H1 (cell line): Measurements from ENCODE around the gene GULP1. TPM values are rescaled to one million over a fixed set of nuclear protein-coding genes. Genes with fewer than 3 reads are reported as not detected.

Experiments
- CTCF ChIA-PET: fragments of 300-600 bp; sonication (Branson Sonifier 250); formaldehyde crosslinking; loops from one replicate; lab custom pipeline; 2021; ENCODE audit not compliant: partially characterized antibody; lab: Charles Lee
- POLR2A ChIA-PET: fragments of 300-600 bp; sonication (Branson Sonifier 250); formaldehyde crosslinking; loops from one replicate; lab custom pipeline; 2021; ENCODE audit warnings: inconsistent platforms; ENCODE audit not compliant: partially characterized antibody; lab: Charles Lee
- DNase-seq, 2 experiments: peaks; one replicate each; pipeline versions ENCODE4 v3.0.0 to v3.0.0-alpha.2; 2010 to 2022; ENCODE audit warnings: low spot score in 2 of 2, low read depth in 1 of 2, mixed read lengths in 1 of 2
- FAIRE-seq: peaks from 2 replicates; lab custom pipeline; 2011; peaks lifted over from hg19 to GRCh38; lab: Jason Lieb, UNC
- H2AFZ ChIP-seq: 2 replicates; pipeline ENCODE4 v1.8.1; 2012; ENCODE audit warnings: low read length, inconsistent platforms
- H2AK5ac ChIP-seq: 2 replicates; pipeline ENCODE4 v1.6.1; 2013; ENCODE audit warnings: low read depth, low read length
- H2BK120ac ChIP-seq: replicated peaks from 2 replicates; pipeline ENCODE3; 2013; ENCODE audit warnings: low read depth, low read length, inconsistent platforms
- H2BK12ac ChIP-seq: 2 replicates; pipeline ENCODE4 v1.6.1; 2013; ENCODE audit warnings: low read depth, low read length
- H2BK15ac ChIP-seq: 2 replicates; pipeline ENCODE4 v1.6.1; 2013; ENCODE audit warnings: low read length
- H2BK20ac ChIP-seq: 2 replicates; pipeline ENCODE4 v1.6.1; 2013; ENCODE audit warnings: low read length
- H2BK5ac ChIP-seq: 2 replicates; pipeline ENCODE4 v1.6.1; 2013; ENCODE audit warnings: low read depth, low read length
- H3K14ac ChIP-seq: 2 replicates; pipeline ENCODE4 v1.6.1; 2013; ENCODE audit warnings: inconsistent platforms; ENCODE audit not compliant: insufficient read length
- H3K18ac ChIP-seq: 2 replicates; pipeline ENCODE4 v1.6.1; 2013; ENCODE audit warnings: low read length; ENCODE audit errors: extremely low read depth
- H3K23ac ChIP-seq: 2 replicates; pipeline ENCODE4 v1.6.1; 2013; ENCODE audit warnings: inconsistent platforms; ENCODE audit not compliant: insufficient read length
- H3K23me2 ChIP-seq: 2 replicates; pipeline ENCODE4 v1.6.1; 2013; ENCODE audit warnings: low read depth, low read length
- H3K27ac ChIP-seq: 2 replicates; pipeline ENCODE4 v1.6.1; 2011; ENCODE audit warnings: low read depth, low read length, inconsistent platforms
- H3K27me3 ChIP-seq, 4 experiments: replicated peaks in 1 of 4; 1 replicate in 1 of 4; 2 replicates in 3 of 4; pipeline versions ENCODE4 v1.6.1 to v1.8.1; 2011 to 2013; ENCODE audit warnings: low read length in 3 of 4, mild to moderate bottlenecking in 3 of 4, inconsistent platforms in 2 of 4, mixed read lengths in 2 of 4, moderate library complexity in 1 of 4; ENCODE audit not compliant: control insufficient read depth in 3 of 4, insufficient read depth in 3 of 4; ENCODE audit errors: extremely low read depth in 1 of 4
- H3K36me3 ChIP-seq, 4 experiments: 2 replicates each; pipeline versions ENCODE4 v1.6.1 to v1.8.1; 2011 to 2013; ENCODE audit warnings: mild to moderate bottlenecking in 4 of 4, low read length in 3 of 4, moderate library complexity in 2 of 4, control low read depth in 1 of 4, inconsistent platforms in 1 of 4; ENCODE audit not compliant: insufficient read depth in 4 of 4, control insufficient read depth in 2 of 4
- H3K4ac ChIP-seq: replicated peaks from 2 replicates; pipeline ENCODE3; 2013; ENCODE audit warnings: low read length, low read depth, mixed read lengths, inconsistent platforms; ENCODE audit not compliant: insufficient read length
- H3K4me1 ChIP-seq, 4 experiments: replicated peaks in 1 of 4; 1 replicate in 1 of 4; 2 replicates in 3 of 4; pipeline versions ENCODE4 v1.6.1 to v1.8.1; 2011 to 2013; ENCODE audit warnings: low read length in 3 of 4, inconsistent platforms in 2 of 4, mixed read lengths in 1 of 4; ENCODE audit not compliant: insufficient read depth in 4 of 4, control insufficient read depth in 3 of 4
- H3K4me2 ChIP-seq, 2 experiments: 2 replicates each; pipeline versions ENCODE4 v1.6.1 to v1.8.1; 2011 to 2013; ENCODE audit warnings: low read depth in 2 of 2, low read length in 2 of 2, control low read depth in 1 of 2, inconsistent platforms in 1 of 2, mild to moderate bottlenecking in 1 of 2; ENCODE audit not compliant: insufficient read depth in 1 of 2
- H3K4me3 ChIP-seq, 4 experiments: fragments of 200-600, 300-600 bp in 1 of 4; sonication (generic), shearing (Covaris generic), sonication (Bioruptor Twin) in 1 of 4; 2 replicates each; pipeline versions ENCODE4 v1.5.1 to v1.8.1; 2011 to 2016; ENCODE audit warnings: low read length in 4 of 4, low read depth in 3 of 4, control low read depth in 2 of 4, inconsistent platforms in 2 of 4, mild to moderate bottlenecking in 2 of 4, mixed read lengths in 1 of 4, moderate library complexity in 1 of 4; ENCODE audit not compliant: insufficient read depth in 2 of 4; ENCODE audit errors: extremely low read depth in 1 of 4
- H3K56ac ChIP-seq: replicated peaks from 2 replicates; pipeline ENCODE3; 2013; ENCODE audit warnings: low read depth, mild to moderate bottlenecking, mixed read lengths, low read length, inconsistent platforms; ENCODE audit not compliant: insufficient read length
- H3K79me1 ChIP-seq: 2 replicates; pipeline ENCODE4 v1.6.1; 2013; ENCODE audit warnings: low read depth, low read length, control low read depth
- H3K79me2 ChIP-seq, 2 experiments: 2 replicates each; pipeline versions ENCODE4 v1.6.1 to v1.8.1; 2012 to 2013; ENCODE audit warnings: low read length in 2 of 2, mild to moderate bottlenecking in 2 of 2, inconsistent platforms in 1 of 2; ENCODE audit not compliant: insufficient read depth in 2 of 2, control insufficient read depth in 1 of 2
- H3K9ac ChIP-seq, 4 experiments: replicated peaks in 1 of 4; 1 replicate in 1 of 4; 2 replicates in 3 of 4; pipeline versions ENCODE4 v1.6.1 to v1.8.1; 2011 to 2013; ENCODE audit warnings: low read depth in 3 of 4, low read length in 3 of 4, control low read depth in 2 of 4, mild to moderate bottlenecking in 2 of 4, moderate library complexity in 2 of 4, inconsistent platforms in 1 of 4; ENCODE audit errors: extremely low read depth in 1 of 4
- H3K9me3 ChIP-seq, 2 experiments: 2 replicates each; pipeline versions ENCODE4 v1.6.1 to v1.8.1; 2012 to 2013; ENCODE audit warnings: mild to moderate bottlenecking in 2 of 2, moderate library complexity in 2 of 2, control low read depth in 1 of 2, inconsistent platforms in 1 of 2, low read depth in 1 of 2, low read length in 1 of 2, mixed read lengths in 1 of 2; ENCODE audit not compliant: insufficient read depth in 2 of 2
- H4K20me1 ChIP-seq, 2 experiments: replicated peaks in 1 of 2; 2 replicates each; pipeline versions ENCODE3 to v1.8.1; 2011 to 2013; ENCODE audit warnings: inconsistent platforms in 2 of 2, low read length in 2 of 2, mild to moderate bottlenecking in 1 of 2; ENCODE audit not compliant: insufficient read depth in 2 of 2, control insufficient read depth in 1 of 2
- H4K5ac ChIP-seq: 2 replicates; pipeline ENCODE4 v1.6.1; 2013; ENCODE audit warnings: low read length, low read depth, mixed read lengths, inconsistent platforms; ENCODE audit not compliant: insufficient read length
- H4K8ac ChIP-seq: 2 replicates; pipeline ENCODE4 v1.8.0; 2013; ENCODE audit warnings: mild to moderate bottlenecking, moderate library complexity, low read length, inconsistent platforms; ENCODE audit not compliant: insufficient read depth; ENCODE audit errors: extremely low read depth
- H4K91ac ChIP-seq: replicated peaks from 2 replicates; pipeline ENCODE3; 2013; ENCODE audit warnings: low read length, mixed read lengths, inconsistent platforms; ENCODE audit not compliant: insufficient read length
- BCL11A ChIP-seq, 2 experiments: IDR thresholded peaks; one replicate each; pipeline ENCODE4 v1.6.1; 2011; ENCODE audit warnings: low read depth in 2 of 2, low read length in 2 of 2, mild to moderate bottlenecking in 2 of 2
- CHD1 ChIP-seq: IDR thresholded peaks from 2 replicates; pipeline ENCODE4 v1.6.1; 2012; ENCODE audit warnings: low read depth, low read length, improper control_type of control experiment
- CTCF ChIP-seq, 3 experiments: IDR thresholded peaks; 1 replicate in 2 of 3; 2 replicates in 1 of 3; pipeline versions ENCODE4 v1.5.1 to v1.6.1; 2011; ENCODE audit warnings: low read length in 3 of 3, mild to moderate bottlenecking in 3 of 3, inconsistent platforms in 2 of 3, low read depth in 1 of 3, moderate library complexity in 1 of 3; ENCODE audit not compliant: insufficient read depth in 1 of 3; ENCODE audit errors: control extremely low read depth in 1 of 3
- FOSL1 ChIP-seq: IDR thresholded peaks from 2 replicates; pipeline ENCODE4 v1.6.1; 2011; ENCODE audit warnings: mild to moderate bottlenecking, low read depth, low read length, moderate library complexity; ENCODE audit not compliant: insufficient read depth
- JUN ChIP-seq: IDR thresholded peaks from 2 replicates; pipeline ENCODE4 v1.6.1; 2011; ENCODE audit warnings: low read depth, mild to moderate bottlenecking, improper control_type of control experiment, low read length
- PHF8 ChIP-seq: fragments of 200-600 bp; sonication (generic); conservative IDR thresholded peaks from 2 replicates; pipeline ENCODE4 v1.7.1; 2012; ENCODE audit warnings: low read depth, mild to moderate bottlenecking, inconsistent platforms, low read length, moderate library complexity
- POLR2AphosphoS5 ChIP-seq: IDR thresholded peaks from 2 replicates; pipeline ENCODE4 v1.6.1; 2011; ENCODE audit warnings: low read depth, low read length
- POU5F1 ChIP-seq: IDR thresholded peaks from 2 replicates; pipeline ENCODE4 v1.6.1; 2011; ENCODE audit warnings: low read depth, mild to moderate bottlenecking, low read length, moderate library complexity
- RXRA ChIP-seq: IDR thresholded peaks from 2 replicates; pipeline ENCODE4 v1.6.1; 2011; ENCODE audit warnings: low read depth, mild to moderate bottlenecking, low read length, moderate library complexity; ENCODE audit not compliant: insufficient read depth
- SIN3A ChIP-seq, 2 experiments: IDR thresholded peaks in 1 of 2; conservative IDR thresholded peaks in 1 of 2; 2 replicates each; pipeline ENCODE4 v1.6.1; 2011 to 2012; ENCODE audit warnings: low read length in 2 of 2, improper control_type of control experiment in 1 of 2, low read depth in 1 of 2, mild to moderate bottlenecking in 1 of 2
- SP2 ChIP-seq: IDR thresholded peaks from 2 replicates; pipeline ENCODE4 v1.6.1; 2012; ENCODE audit warnings: mild to moderate bottlenecking, low read length, inconsistent platforms
- SRF ChIP-seq: IDR thresholded peaks from 2 replicates; pipeline ENCODE4 v1.6.1; 2011; ENCODE audit warnings: mild to moderate bottlenecking, low read depth, low read length, moderate library complexity
- WGBS, 2 experiments: shearing (Covaris generic) in 1 of 2; methylation state at CpG; one replicate each; pipeline versions ENCODE4 v1.1.6 to v1.1.7; 2013 to 2015; ENCODE audit warnings: low lambda C conversion rate in 2 of 2, mixed read lengths in 2 of 2, inconsistent platforms in 1 of 2, low coverage in 1 of 2, missing lambda C conversion rate in 1 of 2; ENCODE audit not compliant: insufficient replicate concordance in 2 of 2, insufficient coverage in 1 of 2, insufficient read length in 1 of 2; ENCODE audit errors: extremely low coverage in 1 of 2, missing lambda C conversion rate in 1 of 2; 5-methylcytosine and 5-hydroxymethylcytosine counted together
- polyA plus RNA-seq, 7 experiments: library from polyadenylated mRNA; depleted of rRNA in 3 of 7; stranded (reverse) in 5 of 7; unstranded in 2 of 7; fragments of >200 nt in 5 of 7; fragments of 200-250 nt in 2 of 7; gene quantifications; 1 replicate in 5 of 7; 2 replicates in 1 of 7; 4 replicates in 1 of 7; pipeline versions ENCODE4 v1.2.1 to v1.2.3, GENCODE V29; 2011 to 2013; ENCODE audit warnings: missing spikeins in 2 of 7, mixed read lengths in 2 of 7
- total RNA-seq: library from RNA; stranded (reverse); fragmentation: NEBNext Ultra II Directional; extraction: Animal tissue kit (Norgen Biotek cat#: 25700); gene quantifications from 2 replicates; pipeline ENCODE4 v1.2.1, GENCODE V29; 2021

GULP1 gene
- total and polyA plus RNA-seq, 2 of the 8 experiments (the other 6 are each of a cell fraction or from before 2014, with no cell fraction given) = 69.7 to 139 TPM

GRCh38 chr2:188379748-188380147, 88.1 kb downstream of the GULP1 start:
- H4K5ac ChIP-seq = no peak overlapping the region
- H2BK120ac ChIP-seq = no peak overlapping the region
- no peak overlapping the region for H2AK5ac ChIP-seq
- WGBS, 2 experiments = 91% methylated on average over 3 of the region's 3 CpGs; no CpG with 5 or more reads in 1 of the 2 experiments
- no peak overlapping the region for H3K4me3 ChIP-seq
- no peaks in the 10 kb centered on the region; the same call in 1 of the 2 replicates for H3K79me1 ChIP-seq
- peaks cover 0 to 18% (median 12%) of the 10 kb centered on the region in 4 experiments; a peak in 6 of 8 replicates for H3K36me3 ChIP-seq
- H3K79me2 ChIP-seq = peaks cover 2 to 90% of the 10 kb centered on the region in 2 experiments; a peak in 3 of 4 replicates
- H3K18ac ChIP-seq = no peak overlapping the region
- ChIA-PET CTCF (interaction anchor here (1.5 to 1.7 kb wide), 2 partner anchors 11 to 14 kb away, joined by 4 to 9 read pairs; no protein-coding TSS in a partner anchor), POLR2A (no interaction called here)
- no peaks in the 10 kb centered on the region for H4K20me1 ChIP-seq
- FAIRE-seq = peak; percentile 24
- H3K9me3 ChIP-seq = peaks cover 8% of the 10 kb centered on the region in 2 experiments
- H3K4me1 ChIP-seq = peaks cover 0 to 3% (median 1%) of the 10 kb centered on the region in 4 experiments; a peak in 3 of 7 replicates
- no peak overlapping the region for H3K23ac ChIP-seq
- no peak overlapping the region for H3K4ac ChIP-seq
- H2AFZ ChIP-seq = no peak overlapping the region
- no peak for DNase-seq
- no peak overlapping the region for H2BK12ac ChIP-seq
- no peaks in the 10 kb centered on the region for H3K23me2 ChIP-seq
- H3K4me2 ChIP-seq = no peak overlapping the region
- no peak overlapping the region for H2BK5ac ChIP-seq
- no peak overlapping the region for H3K14ac ChIP-seq
- H4K91ac ChIP-seq = no peak overlapping the region
- no peak overlapping the region for H3K27ac ChIP-seq
- no peak overlapping the region for H3K9ac ChIP-seq
- no peak overlapping the region for H2BK15ac ChIP-seq
- H3K56ac ChIP-seq = no peak overlapping the region
- no peaks in the 10 kb centered on the region for H3K27me3 ChIP-seq
- no peak overlapping the region for H4K8ac ChIP-seq
- H2BK20ac ChIP-seq = no peak overlapping the region
- TF ChIP-seq CHD1 (no peak), SIN3A (conservative IDR thresholded peaks at IDR 0.05 in 1 of 2, IDR thresholded peaks at IDR 0.05 in 1 of 2; ENCODE audit: low read depth in 1 of 2, low read length in 2 of 2) (no peak), SRF (no peak), JUN (no peak), SP2 (no peak), RXRA (no peak), BCL11A (IDR thresholded peaks at IDR 0.05; ENCODE audit: low read depth in 2 of 2, low read length in 2 of 2) (no peak), FOSL1 (no peak), PHF8 (no peak), POLR2AphosphoS5 (no peak), CTCF (IDR thresholded peaks at IDR 0.05; ENCODE audit: control extremely low read depth in 1 of 3, insufficient read depth in 1 of 3, low read depth in 1 of 3, low read length in 3 of 3) (no peak), POU5F1 (no peak)
